ENCODE results near the gene WIPF1.

WIPF1 gene

GRCh38 chr2:174527101-174527721 is 70.4 kb downstream of the WIPF1 start:
- no peak overlapping the region for H3K9ac ChIP-seq
- H3K4me2 ChIP-seq (ENCODE audit: low read length): no peak overlapping the region
- no peaks in the 10 kb centered on the region for H3K27me3 ChIP-seq (ENCODE audit: control insufficient read depth, insufficient read depth, low read length)
- no peaks in the 10 kb centered on the region for H3K36me3 ChIP-seq (ENCODE audit: control insufficient read depth, insufficient read depth, low read length)
- H2AFZ ChIP-seq: no peak overlapping the region
- H3K4me3 ChIP-seq (ENCODE audit: low read depth, low read length): no peak overlapping the region
- no peak overlapping the region for H3K27ac ChIP-seq
- no peaks in the 10 kb centered on the region for H3K9me3 ChIP-seq (ENCODE audit: control insufficient read depth, low read length)
- TF ChIP-seq CTCF (IDR thresholded peaks at IDR 0.05): no peak
- no peaks in the 10 kb centered on the region for H3K79me2 ChIP-seq
- H3K4me1 ChIP-seq: peaks cover 3% of the 10 kb centered on the region

- Histone ChIP-seq H3K4me3 (ENCODE audit: low read depth, low read length) (no peak overlapping the region), H3K4me1 (peaks cover 3% of the 10 kb centered on the region), H3K9ac (no peak overlapping the region), H3K27me3 (ENCODE audit: control insufficient read depth, insufficient read depth, low read length) (no peaks in the 10 kb centered on the region), H3K9me3 (ENCODE audit: control insufficient read depth, low read length) (no peaks in the 10 kb centered on the region), H3K4me2 (ENCODE audit: low read length) (no peak overlapping the region), H3K36me3 (ENCODE audit: control insufficient read depth, insufficient read depth, low read length) (no peaks in the 10 kb centered on the region), H2AFZ (no peak overlapping the region), H3K27ac (no peak overlapping the region), H3K79me2 (no peaks in the 10 kb centered on the region)
- TF ChIP-seq CTCF (IDR thresholded peaks at IDR 0.05): no peak
Measured at GRCh38 chr2:174524527-174524926, 73.1 kb downstream of the WIPF1 start.

- Histone ChIP-seq H3K4me1 (peaks cover 3% of the 10 kb centered on the region), H3K36me3 (ENCODE audit: control insufficient read depth, insufficient read depth, low read length) (no peaks in the 10 kb centered on the region), H3K79me2 (no peaks in the 10 kb centered on the region), H3K27ac (no peak overlapping the region), H3K9me3 (ENCODE audit: control insufficient read depth, low read length) (no peaks in the 10 kb centered on the region), H3K27me3 (ENCODE audit: control insufficient read depth, insufficient read depth, low read length) (no peaks in the 10 kb centered on the region), H3K4me2 (ENCODE audit: low read length) (no peak overlapping the region), H3K9ac (no peak overlapping the region), H2AFZ (no peak overlapping the region), H3K4me3 (ENCODE audit: low read depth, low read length) (no peak overlapping the region)
- TF ChIP-seq CTCF (IDR thresholded peaks at IDR 0.05): peak; percentile 57
Measured at GRCh38 chr2:174522553-174522952, 75.1 kb downstream of the WIPF1 start.

GRCh38 chr2:174518395-174518794 is 79.2 kb downstream of the WIPF1 start:
- no peaks in the 10 kb centered on the region for H3K79me2 ChIP-seq

More at GRCh38 chr2:174518395-174518794, 79.2 kb downstream of the WIPF1 start:
- Histone ChIP-seq H3K9ac (no peak overlapping the region), H2AFZ (no peak overlapping the region), H3K9me3 (ENCODE audit: control insufficient read depth, low read length) (no peaks in the 10 kb centered on the region), H3K4me1 (peaks cover 3% of the 10 kb centered on the region), H3K27ac (no peak overlapping the region), H3K4me2 (ENCODE audit: low read length) (no peak overlapping the region), H3K4me3 (ENCODE audit: low read depth, low read length) (no peak overlapping the region), H3K36me3 (ENCODE audit: control insufficient read depth, insufficient read depth, low read length) (no peaks in the 10 kb centered on the region), H3K27me3 (ENCODE audit: control insufficient read depth, insufficient read depth, low read length) (no peaks in the 10 kb centered on the region)
- TF ChIP-seq CTCF (IDR thresholded peaks at IDR 0.05): no peak
